ENCODE results near the gene DEXI.
A peak's percentile ranks its signal among the peaks of the same experiment; 100 is the strongest.
"Not testable (repeated sequence)": the region's sequence is repeated elsewhere in the genome, so short reads cannot be mapped to it uniquely, and the experiment has no call there.

DEXI gene

GRCh38 chr16:10978871-10979446 is 36.7 kb upstream of the DEXI start:
- Mint-ChIP-seq H3K4me3 (no peak overlapping the region), H3K4me1 (ENCODE audit: low read depth) (peaks cover 75% of the 10 kb centered on the region), H3K36me3 (ENCODE audit: low read depth) (peaks cover 48% of the 10 kb centered on the region), H3K27me3 (ENCODE audit: low read depth) (no peaks in the 10 kb centered on the region), H3K9me3 (no peaks in the 10 kb centered on the region), H3K27ac (peak overlapping the region; percentile 10)
- DNase-seq (ENCODE audit: low spot score): no peak

DNA sequence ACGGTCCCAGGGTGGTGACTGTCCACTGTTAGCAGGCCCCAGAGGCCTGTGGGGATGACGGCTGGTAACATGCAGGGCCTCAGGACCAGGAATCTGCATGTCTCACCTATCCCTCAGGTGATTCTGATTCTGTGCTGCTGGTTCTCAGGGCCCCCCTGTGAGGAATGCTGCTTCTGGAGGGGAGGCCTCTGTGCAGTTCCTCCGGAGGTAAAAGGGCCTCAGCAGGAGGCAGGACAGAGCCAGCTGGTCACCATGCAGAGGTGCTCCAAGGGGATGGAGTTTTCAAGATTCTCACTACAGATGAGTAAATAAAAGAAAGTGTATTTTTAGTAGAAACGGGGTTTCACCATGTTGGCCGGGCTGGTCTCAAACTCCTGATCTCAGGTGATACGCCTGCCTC is 35.9 kb upstream of the DEXI start:
- H3K4me1 Mint-ChIP-seq (ENCODE audit: low read depth): peaks cover 71% of the 10 kb centered on the region
- H3K9me3 Mint-ChIP-seq: no peaks in the 10 kb centered on the region
- H3K36me3 Mint-ChIP-seq (ENCODE audit: low read depth): peaks cover 47% of the 10 kb centered on the region
- H3K27me3 Mint-ChIP-seq (ENCODE audit: low read depth): no peaks in the 10 kb centered on the region
- H3K27ac Mint-ChIP-seq: peak overlapping the region; percentile 69
- no peak overlapping the region for H3K4me3 Mint-ChIP-seq
- DNase-seq (ENCODE audit: low spot score): no peak

- Mint-ChIP-seq H3K27me3 (ENCODE audit: low read depth) (no peaks in the 10 kb centered on the region), H3K4me3 (no peak overlapping the region), H3K27ac (no peak overlapping the region), H3K36me3 (ENCODE audit: low read depth) (peaks cover 42% of the 10 kb centered on the region), H3K4me1 (ENCODE audit: low read depth) (peaks cover 71% of the 10 kb centered on the region), H3K9me3 (no peaks in the 10 kb centered on the region)
- DNase-seq (ENCODE audit: low spot score): no peak
Measured at GRCh38 chr16:10976634-10977033, 34.4 kb upstream of the DEXI start.

- Mint-ChIP-seq H3K4me1 (ENCODE audit: low read depth) (peaks cover 65% of the 10 kb centered on the region), H3K27ac (peak overlapping the region; percentile 90), H3K4me3 (peak overlapping the region; percentile 77), H3K36me3 (ENCODE audit: low read depth) (peaks cover 38% of the 10 kb centered on the region), H3K27me3 (ENCODE audit: low read depth) (no peaks in the 10 kb centered on the region), H3K9me3 (no peaks in the 10 kb centered on the region)
- no peak for DNase-seq (ENCODE audit: low spot score)
Measured at GRCh38 chr16:10972819-10973464, 30.7 kb upstream of the DEXI start.

- H3K27me3 Mint-ChIP-seq (ENCODE audit: low read depth): no peaks in the 10 kb centered on the region
- no peaks in the 10 kb centered on the region for H3K9me3 Mint-ChIP-seq
- H3K27ac Mint-ChIP-seq: peak overlapping the region; percentile 90
- peaks cover 36% of the 10 kb centered on the region for H3K36me3 Mint-ChIP-seq (ENCODE audit: low read depth)
- peak overlapping the region; percentile 77 for H3K4me3 Mint-ChIP-seq
- peaks cover 64% of the 10 kb centered on the region for H3K4me1 Mint-ChIP-seq (ENCODE audit: low read depth)
- no peak for DNase-seq (ENCODE audit: low spot score)
Measured at GRCh38 chr16:10972108-10972818, 30.0 kb upstream of the DEXI start.

DNA sequence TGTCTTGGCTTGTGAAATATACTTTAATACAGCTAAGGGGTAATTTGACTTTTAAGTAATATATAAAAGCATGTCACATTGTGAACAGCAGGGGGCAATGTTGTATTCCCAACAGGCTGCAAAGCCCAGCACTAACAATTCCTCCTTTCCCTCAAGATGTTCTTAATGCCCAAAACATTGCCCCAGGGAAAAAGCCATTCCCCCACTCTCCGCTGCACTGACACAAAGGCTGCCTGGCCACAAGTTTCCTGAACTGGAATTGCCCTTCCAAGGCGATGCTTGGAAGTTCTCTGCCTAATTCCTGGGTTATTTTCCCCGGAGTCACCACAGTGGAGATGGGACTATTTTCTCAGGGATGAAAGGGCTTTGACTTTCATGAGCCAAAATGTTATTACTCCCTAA is 29.3 kb upstream of the DEXI start:
- Mint-ChIP-seq H3K9me3 (no peaks in the 10 kb centered on the region), H3K27ac (no peak overlapping the region), H3K27me3 (ENCODE audit: low read depth) (no peaks in the 10 kb centered on the region), H3K4me3 (peak overlapping the region; percentile 77), H3K4me1 (ENCODE audit: low read depth) (peaks cover 65% of the 10 kb centered on the region), H3K36me3 (ENCODE audit: low read depth) (peaks cover 37% of the 10 kb centered on the region)
- DNase-seq (ENCODE audit: low spot score): no peak

GRCh38 chr16:10970065-10970464 is 27.8 kb upstream of the DEXI start:
- no peaks in the 10 kb centered on the region for H3K27me3 Mint-ChIP-seq (ENCODE audit: low read depth)

DNA sequence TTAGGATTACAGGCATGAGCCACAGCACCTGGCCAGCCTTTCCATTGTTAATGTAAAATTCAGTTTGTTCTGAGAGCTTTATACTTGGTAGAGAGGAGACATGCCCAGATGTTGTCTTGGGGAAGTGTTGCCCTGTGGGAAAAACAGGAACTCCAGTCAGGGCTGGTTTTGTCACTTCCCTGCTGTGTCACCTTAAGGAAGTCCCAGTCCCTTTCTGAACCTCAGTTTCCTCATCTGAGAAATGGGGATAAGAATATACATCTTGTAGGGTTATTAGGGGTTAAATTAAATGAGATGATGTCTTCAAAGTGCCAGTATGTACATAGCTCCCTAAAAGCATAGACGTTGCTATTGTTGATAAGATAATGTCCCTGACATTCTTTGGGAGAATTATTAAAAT is 27.3 kb upstream of the DEXI start:
- H3K9me3 Mint-ChIP-seq: peaks cover 5% of the 10 kb centered on the region

More at GRCh38 chr16:10970065-10970464, 27.8 kb upstream of the DEXI start:
- H3K27ac Mint-ChIP-seq: peak overlapping the region; percentile 43
- H3K4me1 Mint-ChIP-seq (ENCODE audit: low read depth): peaks cover 73% of the 10 kb centered on the region
- no peak for DNase-seq (ENCODE audit: low spot score)
- peaks cover 44% of the 10 kb centered on the region for H3K36me3 Mint-ChIP-seq (ENCODE audit: low read depth)
- no peak overlapping the region for H3K4me3 Mint-ChIP-seq
- H3K9me3 Mint-ChIP-seq: peaks cover 5% of the 10 kb centered on the region

DNA sequence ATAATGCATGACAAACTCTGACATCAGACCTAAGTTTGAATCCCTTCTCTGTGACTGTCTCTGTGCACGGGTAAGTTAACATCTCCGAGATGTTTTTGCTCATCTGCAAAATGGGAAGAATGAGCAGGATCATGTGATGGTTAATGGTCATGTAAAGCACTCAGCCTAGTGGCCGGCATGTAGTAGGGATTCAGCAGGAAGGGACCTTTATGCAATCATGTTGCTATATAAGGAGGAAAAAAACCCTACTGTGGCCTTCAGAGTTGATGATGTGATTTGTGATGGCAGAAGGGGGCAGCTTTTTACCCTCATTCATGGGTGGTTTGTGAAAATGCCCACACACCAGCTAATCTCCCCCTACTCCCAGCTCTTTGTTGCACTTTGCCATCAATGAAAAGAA is 26.2 kb upstream of the DEXI start:
- Mint-ChIP-seq H3K27me3 (ENCODE audit: low read depth) (no peaks in the 10 kb centered on the region), H3K36me3 (ENCODE audit: low read depth) (peaks cover 45% of the 10 kb centered on the region), H3K27ac (peak overlapping the region; percentile 22), H3K9me3 (peaks cover 5% of the 10 kb centered on the region), H3K4me1 (ENCODE audit: low read depth) (peaks cover 77% of the 10 kb centered on the region), H3K4me3 (no peak overlapping the region)
- no peak for DNase-seq (ENCODE audit: low spot score)

More for the DNA sequence above, 27.3 kb upstream of the DEXI start:
- Mint-ChIP-seq H3K36me3 (ENCODE audit: low read depth) (peaks cover 41% of the 10 kb centered on the region), H3K4me1 (ENCODE audit: low read depth) (peaks cover 73% of the 10 kb centered on the region), H3K27ac (no peak overlapping the region), H3K27me3 (ENCODE audit: low read depth) (no peaks in the 10 kb centered on the region), H3K4me3 (no peak overlapping the region)
- no peak for DNase-seq (ENCODE audit: low spot score)

DNA sequence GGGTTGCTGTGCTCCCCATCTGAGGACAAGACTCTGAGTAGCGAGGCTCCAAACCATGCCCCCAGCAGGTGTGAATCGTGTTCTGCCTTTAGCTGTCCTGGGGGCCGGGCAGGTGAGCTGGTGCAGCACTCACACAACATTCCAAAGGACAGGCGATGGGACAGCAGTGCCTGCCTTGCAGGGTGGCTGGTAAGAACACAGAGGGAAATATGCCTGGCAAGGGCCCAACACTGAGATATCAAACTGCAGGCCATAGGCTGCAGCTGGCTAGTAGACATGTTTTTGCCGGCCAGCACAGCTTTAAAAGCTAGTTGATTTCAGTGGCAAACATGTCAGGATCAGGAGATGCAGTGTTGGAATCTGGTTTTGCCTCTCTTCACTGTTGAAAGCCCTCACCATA is 25.7 kb upstream of the DEXI start:
- no peaks in the 10 kb centered on the region for H3K27me3 Mint-ChIP-seq (ENCODE audit: low read depth)
- peaks cover 45% of the 10 kb centered on the region for H3K36me3 Mint-ChIP-seq (ENCODE audit: low read depth)
- DNase-seq (ENCODE audit: low spot score): no peak
- peaks cover 5% of the 10 kb centered on the region for H3K9me3 Mint-ChIP-seq
- H3K4me1 Mint-ChIP-seq (ENCODE audit: low read depth): peaks cover 77% of the 10 kb centered on the region
- no peak overlapping the region for H3K4me3 Mint-ChIP-seq
- no peak overlapping the region for H3K27ac Mint-ChIP-seq

GRCh38 chr16:10966559-10966958 is 24.3 kb upstream of the DEXI start:
- H3K27me3 Mint-ChIP-seq (ENCODE audit: low read depth); H3K9me3 Mint-ChIP-seq; H3K4me3 Mint-ChIP-seq: not testable (repeated sequence)
- Mint-ChIP-seq H3K4me1 (ENCODE audit: low read depth) (peaks cover 74% of the 10 kb centered on the region), H3K27ac (peak overlapping the region; percentile 14), H3K36me3 (ENCODE audit: low read depth) (peaks cover 47% of the 10 kb centered on the region)
- DNase-seq (ENCODE audit: low spot score): peak; percentile 57

DNA sequence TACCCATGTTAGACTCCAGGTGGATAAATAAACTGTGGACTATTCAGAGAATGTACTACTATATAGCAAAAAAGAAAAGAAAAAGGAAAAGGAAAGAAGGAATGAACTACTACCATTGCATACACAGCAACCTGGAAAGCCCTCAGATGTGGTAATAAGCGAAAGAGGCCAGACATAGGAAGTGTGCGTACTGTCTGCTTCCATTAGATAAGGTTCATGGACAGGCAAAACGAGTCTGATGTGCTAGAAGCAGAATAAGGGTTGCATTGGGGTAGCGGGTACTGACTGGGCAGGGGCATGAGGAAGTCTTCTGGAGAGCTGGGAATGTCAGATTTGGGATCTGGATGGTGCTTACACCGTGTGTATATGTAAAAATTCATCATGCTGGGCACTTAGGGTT is 23.9 kb upstream of the DEXI start:
- Mint-ChIP-seq H3K36me3 (ENCODE audit: low read depth) (peaks cover 43% of the 10 kb centered on the region), H3K27me3 (ENCODE audit: low read depth) (no peaks in the 10 kb centered on the region), H3K9me3 (peaks cover 5% of the 10 kb centered on the region), H3K27ac (peak overlapping the region; percentile 88), H3K4me3 (peak overlapping the region; percentile 76), H3K4me1 (ENCODE audit: low read depth) (peaks cover 74% of the 10 kb centered on the region)
- DNase-seq (ENCODE audit: low spot score): no peak

- peaks cover 39% of the 10 kb centered on the region for H3K36me3 Mint-ChIP-seq (ENCODE audit: low read depth)
Measured at GRCh38 chr16:10965440-10966061, 23.3 kb upstream of the DEXI start.

DNA sequence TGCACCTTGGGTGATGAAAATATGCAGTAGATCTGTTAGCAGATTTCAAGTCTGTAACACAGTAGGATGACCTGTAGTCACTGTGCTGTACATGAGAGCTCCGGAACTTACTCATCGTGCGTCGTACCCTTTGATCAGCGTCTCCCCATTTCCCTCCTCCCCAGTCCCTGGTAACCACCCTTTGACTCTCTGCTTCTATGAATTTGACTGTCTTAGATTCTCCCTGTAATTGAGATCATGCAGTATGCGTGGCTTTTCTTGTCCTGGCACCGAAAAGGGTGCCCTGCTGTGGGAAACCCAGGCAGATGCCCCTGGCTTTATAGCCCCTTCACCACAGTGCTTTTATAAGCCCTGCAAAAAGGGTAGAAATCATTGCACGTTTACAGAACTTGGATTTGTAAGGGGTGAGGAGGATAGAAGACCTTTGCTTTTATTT is 22.6 kb upstream of the DEXI start:
- peaks cover 79% of the 10 kb centered on the region for H3K4me1 Mint-ChIP-seq (ENCODE audit: low read depth)
- H3K9me3 Mint-ChIP-seq: peaks cover 5% of the 10 kb centered on the region
- H3K27me3 Mint-ChIP-seq (ENCODE audit: low read depth): no peaks in the 10 kb centered on the region
- peak overlapping the region; percentile 76 for H3K4me3 Mint-ChIP-seq
- peak overlapping the region; percentile 88 for H3K27ac Mint-ChIP-seq
- DNase-seq (ENCODE audit: low spot score): peak; percentile 83
- peaks cover 41% of the 10 kb centered on the region for H3K36me3 Mint-ChIP-seq (ENCODE audit: low read depth)

More at GRCh38 chr16:10965440-10966061, 23.3 kb upstream of the DEXI start:
- Mint-ChIP-seq H3K9me3 (peaks cover 5% of the 10 kb centered on the region), H3K4me1 (ENCODE audit: low read depth) (peaks cover 78% of the 10 kb centered on the region), H3K27ac (peak overlapping the region; percentile 88), H3K27me3 (ENCODE audit: low read depth) (no peaks in the 10 kb centered on the region), H3K4me3 (peak overlapping the region; percentile 76)
- DNase-seq (ENCODE audit: low spot score): peak; percentile 71

All from T-helper 2 cell treated with Interferon-gamma antibody and Interleukin-4, amounts not matched to agents 5 μg/mL and 100 μg/mL, for 36 hours (primary cell).